GM19328 (cell line): ENCODE results near the gene GPR155.
"Not testable (repeated sequence)": the region's sequence is repeated elsewhere in the genome, so short reads cannot be mapped to it uniquely, and the experiment has no call there.

Experiments used
- ATAC-seq: cut with Tn5 transposase; IDR thresholded peaks from one replicate; pipeline ENCODE4 v1.9.1; 2021; ENCODE audit warnings: mild to moderate bottlenecking, moderate library complexity; ENCODE audit not compliant: unreplicated experiment

Gene GPR155

DNA sequence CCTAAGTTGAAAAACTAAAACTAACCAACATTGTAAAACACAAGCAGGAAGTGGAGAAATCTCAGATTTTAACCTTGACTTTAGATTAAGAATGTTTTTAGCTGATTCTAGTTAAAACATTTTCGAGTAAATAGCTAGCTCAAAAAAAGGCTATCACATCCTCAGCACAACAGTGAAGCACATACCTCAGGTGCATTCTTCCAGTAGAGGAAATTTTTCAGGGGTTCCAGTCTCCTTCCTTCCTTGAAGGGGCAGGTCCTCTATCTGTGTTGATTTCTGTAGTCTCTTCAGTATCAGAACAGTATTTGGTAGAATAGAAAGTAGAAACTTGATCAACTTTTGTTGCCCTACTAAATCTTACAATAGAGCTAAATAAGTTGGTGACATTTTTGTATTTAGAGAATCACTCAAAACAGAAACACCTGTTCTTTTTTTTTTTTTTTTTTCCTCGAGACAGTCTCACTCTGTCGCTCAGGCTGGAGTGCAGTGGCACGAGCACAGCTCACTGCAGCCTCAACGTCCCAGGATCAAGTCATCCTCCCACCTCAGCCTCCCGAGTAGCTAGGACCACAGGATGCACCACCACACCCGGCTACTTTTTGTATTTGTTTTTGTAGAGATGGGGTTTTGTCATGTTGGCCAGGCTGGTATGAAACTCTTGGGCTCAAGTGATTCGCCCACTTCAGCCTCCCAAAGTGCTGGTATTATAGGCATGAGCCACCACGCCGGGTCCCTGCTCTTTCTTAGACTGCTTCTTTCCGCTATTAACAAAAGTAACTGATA is 6.9 kb upstream of the GPR155 start:
- ATAC-seq = peak; percentile 34

DNA sequence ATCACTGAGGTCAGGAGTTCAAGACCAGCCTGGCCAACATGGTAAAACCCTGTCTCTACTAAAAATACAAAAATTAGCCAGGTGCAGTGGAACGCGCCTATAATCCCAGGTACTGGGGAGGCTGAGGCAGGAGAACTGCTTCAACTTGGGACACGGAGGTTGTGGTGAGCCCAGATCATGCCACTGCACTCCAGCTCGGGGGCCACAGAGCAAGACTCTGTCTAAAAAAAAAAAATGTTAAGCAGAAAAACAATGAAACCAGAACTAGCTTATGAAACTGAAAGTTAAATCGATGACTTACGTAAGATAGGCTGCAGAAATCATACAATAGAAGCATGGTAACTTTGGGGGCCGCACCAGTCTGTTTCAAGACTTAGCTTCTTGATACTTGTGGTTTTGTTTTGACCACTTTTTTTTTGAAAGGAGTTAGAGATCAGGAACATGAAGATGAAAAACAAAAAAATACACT is 6.2 kb upstream of the GPR155 start:
- peak; percentile 86 for ATAC-seq

DNA sequence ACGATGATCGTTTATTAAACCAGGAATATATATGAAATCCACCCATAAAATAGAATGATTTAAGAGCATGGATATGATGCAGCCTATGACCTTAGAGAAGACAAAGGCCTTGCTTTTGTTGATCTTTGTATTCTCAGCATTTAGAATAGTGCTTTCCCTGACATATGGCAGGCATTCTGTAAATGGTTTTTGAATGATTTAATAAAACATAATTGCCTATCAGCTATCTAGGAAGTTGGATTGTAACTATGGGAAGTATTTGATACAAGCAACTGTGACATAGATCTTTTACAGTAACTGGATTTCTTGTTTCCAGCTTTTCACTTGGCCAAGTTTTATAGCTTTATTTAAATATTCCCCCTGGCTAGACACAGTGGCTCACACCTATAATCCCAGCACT is 5.1 kb upstream of the GPR155 start:
- ATAC-seq = no peak

DNA sequence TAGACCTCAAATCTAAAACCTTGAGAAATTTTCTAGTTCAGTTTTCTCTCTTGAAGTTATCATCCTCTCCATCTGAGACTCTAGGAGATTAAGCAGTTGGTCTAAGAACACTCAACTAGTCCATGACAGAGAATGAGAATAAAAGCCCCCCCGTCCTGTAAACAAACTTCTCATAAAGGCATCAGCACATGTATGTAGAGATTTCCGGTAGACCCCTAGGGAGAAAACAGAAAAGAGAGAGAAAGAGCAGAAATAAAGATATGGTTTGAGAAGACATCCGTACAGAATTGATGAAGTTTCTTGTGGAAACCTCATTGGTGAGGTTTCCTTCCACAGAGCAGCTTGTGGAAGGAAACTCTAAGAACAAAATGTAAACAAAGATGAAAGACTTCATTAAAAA is 3.2 kb upstream of the GPR155 start:
- no peak for ATAC-seq

DNA sequence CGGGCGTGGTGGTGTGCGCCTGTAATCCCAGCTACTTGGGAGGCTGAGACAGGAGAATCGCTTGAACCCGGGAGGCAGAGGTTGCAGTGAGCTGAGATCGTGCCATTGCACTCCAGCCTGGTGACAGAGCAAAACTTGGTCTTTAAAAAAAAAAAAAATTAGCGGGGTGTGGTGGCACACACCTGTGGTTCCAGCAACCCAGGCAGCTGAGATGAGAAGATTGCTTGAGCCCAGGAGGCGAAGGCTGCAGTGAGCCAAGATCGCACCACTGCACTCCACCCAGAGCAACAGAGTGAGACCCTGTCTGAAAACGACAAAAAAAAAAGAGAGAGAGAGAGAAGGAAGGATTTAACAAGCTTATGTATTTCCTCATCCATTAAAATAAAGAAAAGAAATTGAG is 2.7 kb upstream of the GPR155 start:
- ATAC-seq = not testable (repeated sequence)

DNA sequence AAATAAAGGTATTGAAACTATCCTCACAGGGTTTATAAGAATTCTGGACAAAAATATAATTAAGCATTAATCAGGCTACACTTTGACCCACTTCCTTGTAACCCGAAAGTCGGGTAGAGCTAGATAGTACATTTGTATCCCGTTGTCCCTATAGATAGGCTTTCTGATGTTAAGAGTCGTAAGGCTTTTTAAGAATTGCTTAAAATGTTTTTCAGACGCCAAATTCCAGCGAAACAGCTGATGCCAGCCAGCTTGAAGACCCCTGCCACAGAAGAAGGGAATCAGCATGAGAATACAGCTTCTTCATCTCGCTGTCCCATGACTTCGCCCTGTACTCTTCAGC is 962 bp upstream of the GPR155 start:
- ATAC-seq = no peak

DNA sequence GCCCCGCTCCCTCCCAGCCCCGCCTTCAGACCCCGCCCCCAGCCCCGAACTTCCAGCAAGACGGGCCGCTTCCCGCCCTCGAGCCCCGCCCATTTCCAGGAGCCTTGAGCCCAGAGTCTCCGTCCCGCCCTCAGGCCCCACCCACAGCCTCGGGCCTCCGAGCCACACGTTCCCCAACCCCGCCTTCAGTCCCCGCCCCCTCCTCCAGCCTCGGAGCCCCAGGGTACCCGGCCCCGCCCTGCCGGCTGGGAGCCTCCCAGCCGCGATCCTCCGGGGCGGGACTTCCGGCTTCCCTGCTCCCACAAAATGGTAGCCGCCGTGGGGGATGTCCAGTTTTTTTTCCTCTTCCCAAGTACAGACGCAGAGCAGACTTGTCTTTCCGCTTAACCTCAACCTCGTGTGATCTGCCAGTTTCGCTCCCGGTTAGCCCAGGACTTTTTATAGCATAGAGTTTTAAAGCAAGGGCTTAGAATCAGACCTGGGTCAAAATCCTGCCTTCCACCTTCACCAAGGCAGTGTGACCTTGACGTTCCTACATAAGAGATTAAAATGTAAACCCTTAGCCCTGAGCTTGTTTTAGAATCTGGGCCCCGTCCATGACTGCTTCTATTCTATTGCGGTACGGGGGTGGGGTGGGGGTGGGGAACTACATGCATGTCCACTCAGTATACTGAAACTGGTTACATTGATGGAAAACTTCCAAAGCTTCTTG is 435 bp upstream of the GPR155 start:
- ATAC-seq = peak; percentile 87

DNA sequence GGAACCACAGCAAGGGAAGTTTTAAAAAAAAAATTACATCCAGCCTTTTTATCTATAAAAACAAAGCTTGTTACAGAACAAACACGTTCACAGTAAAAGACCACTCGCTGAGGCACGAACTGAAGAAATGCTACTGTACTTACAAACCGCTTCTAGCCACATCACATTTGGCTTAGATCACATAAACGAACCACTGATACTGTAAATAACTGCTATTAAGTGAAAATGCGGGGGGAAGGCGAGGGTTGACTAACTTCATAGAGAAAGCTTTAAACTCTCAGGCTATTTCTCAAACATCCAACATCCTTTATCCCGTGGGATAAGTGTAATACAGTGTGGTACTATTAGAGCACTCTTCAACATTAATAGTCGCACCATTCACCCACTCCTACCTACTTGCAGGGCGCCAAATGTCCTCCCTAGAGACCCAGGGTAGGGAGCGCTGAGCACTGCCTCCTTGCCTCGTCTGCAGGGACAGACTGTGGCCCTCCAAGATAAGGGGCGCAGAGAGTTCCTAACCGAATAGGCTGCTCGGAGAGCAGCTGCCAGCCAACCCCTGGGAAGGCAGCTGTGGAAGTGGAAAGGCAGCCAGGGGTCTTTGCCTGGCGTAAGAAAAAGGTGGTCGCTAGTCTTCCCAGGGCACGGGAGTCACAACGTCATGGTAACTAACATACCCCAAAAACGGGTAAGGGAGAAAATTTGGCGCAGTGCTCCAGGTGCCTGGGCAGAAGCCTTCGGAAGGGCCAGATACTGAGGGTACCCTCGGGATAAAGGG is 854 bp downstream of the GPR155 start:
- ATAC-seq = peak; percentile 1

DNA sequence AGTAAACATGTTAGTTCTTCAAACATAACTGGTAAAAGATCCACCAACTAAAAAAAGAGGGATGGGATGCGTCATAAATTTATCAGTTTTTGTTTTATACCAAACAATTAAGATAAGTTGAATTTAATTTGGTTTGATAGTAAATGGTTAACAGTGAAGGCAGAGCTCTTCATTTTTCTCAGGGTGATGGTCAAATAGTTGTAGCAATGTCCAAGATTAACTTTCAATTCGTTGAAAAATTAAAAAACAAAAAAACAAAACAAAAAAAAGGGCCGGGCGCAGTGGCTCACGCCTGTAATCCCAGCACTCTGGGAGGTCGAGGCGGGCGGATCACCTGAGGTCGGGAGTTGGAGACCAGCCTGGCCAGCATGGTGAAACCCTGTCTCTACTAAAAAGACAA is 1.8 kb downstream of the GPR155 start:
- not testable (repeated sequence) for ATAC-seq

DNA sequence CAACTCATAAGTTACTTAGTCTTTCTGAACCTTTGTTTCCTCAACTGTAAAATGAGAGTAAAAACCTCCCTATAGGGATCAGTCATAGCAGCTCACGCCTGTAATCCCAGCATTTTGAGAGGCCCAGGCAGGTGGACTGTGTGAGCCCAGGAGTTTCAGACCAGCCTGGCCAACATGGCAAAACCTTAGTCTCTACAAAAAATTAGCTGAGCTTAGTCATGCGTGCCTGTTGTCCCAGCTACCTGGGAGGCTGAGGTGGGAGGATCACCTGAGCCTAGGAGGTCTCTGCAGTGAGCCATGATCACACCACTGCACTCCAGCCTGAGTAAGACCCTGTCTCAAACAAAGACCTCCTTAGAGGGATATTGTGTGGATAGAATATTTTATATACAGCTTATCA is 2.3 kb downstream of the GPR155 start:
- no peak for ATAC-seq

DNA sequence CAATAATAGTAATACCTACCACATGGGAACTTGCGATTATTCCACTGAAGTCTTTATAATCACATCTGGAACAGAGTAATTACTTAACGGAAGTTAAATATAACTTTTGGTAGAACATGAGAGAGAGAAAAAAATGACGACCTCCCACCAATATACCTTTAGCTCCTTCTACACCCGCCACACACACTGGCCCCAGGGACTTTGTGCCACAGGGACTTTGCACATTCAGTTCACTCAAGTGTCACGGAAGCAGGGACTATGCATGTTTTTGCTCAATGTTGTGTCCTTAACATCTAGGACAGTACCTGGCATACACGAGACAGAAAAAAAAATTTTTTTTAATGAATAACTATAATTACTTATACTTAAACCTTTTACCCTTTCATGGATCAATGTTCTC is 4.0 kb downstream of the GPR155 start:
- no peak for ATAC-seq

DNA sequence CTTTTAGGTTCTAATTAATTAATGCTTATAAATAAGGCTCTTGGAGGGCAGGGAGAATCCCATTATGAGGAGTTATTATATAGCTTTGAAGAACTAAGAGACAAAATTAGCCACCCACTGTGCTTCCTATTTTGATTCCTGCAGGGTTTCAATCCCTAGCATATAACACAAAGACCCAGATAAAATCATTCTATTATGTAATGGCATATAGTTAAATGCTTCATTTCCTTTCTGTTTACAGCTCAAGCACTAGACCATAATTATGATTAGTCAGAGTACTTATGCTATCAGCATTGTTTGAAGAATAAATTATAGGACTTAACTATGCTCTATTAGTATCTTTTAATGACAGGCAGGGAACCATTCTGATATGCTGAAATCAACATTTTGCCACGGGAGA is 9.1 kb downstream of the GPR155 start:
- ATAC-seq = no peak

DNA sequence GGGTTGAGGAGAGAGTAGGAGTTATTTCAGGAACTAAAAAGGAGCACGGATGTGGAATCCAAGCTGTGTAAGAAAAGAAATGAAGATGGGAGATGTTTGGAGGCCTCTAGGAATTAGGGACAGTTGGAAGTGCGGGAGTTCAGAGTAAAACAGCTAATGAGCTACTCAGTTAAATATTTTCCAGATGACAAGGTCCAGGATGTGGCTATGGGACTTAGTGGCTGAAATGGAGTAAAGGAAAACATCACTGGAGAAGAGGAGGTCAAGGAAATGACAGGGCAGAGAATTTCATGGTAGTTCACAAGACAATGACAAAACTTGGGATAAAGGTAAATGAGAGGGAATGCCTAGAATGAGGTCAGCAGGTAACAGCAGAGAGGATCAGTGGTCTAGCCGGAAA is 13.0 kb downstream of the GPR155 start:
- ATAC-seq = no peak

DNA sequence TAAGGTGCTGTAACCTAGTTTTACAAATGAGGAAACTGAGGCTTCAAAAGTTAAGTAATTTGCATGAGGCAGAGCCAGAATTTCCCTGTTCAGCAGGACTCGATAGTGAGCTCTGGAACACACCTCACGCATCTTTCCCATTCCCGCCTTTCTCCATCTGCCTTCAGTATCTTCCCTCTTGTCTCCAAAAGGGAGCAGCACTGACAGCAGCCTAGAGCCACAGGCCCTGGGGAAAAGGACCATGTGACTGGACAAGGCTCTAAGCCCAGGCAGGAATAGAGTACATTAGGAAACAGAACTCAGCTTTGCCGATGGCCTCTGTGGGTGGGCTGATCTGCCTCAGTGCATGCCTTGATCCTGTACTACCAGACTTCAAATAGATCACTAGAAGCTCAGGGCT is 21.5 kb downstream of the GPR155 start:
- no peak for ATAC-seq

DNA sequence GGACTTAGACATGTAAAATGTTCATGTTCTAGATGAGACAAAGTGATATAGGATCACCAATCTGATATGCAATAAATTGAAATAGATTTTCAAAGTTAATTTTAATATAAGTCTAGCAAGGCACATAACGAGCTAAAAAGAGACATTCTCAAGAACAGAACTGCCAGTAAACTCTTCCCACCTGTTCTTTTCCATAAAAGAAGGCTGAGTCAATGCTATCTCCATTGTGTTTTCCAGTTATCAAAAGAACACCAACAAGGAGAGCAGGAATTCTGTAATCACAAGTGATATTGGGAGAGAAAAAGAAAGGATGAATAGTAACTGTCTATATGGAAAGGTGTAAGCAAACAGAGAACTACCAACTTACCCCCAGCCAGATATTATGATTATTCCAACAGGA is 25.6 kb downstream of the GPR155 start:
- ATAC-seq = no peak

DNA sequence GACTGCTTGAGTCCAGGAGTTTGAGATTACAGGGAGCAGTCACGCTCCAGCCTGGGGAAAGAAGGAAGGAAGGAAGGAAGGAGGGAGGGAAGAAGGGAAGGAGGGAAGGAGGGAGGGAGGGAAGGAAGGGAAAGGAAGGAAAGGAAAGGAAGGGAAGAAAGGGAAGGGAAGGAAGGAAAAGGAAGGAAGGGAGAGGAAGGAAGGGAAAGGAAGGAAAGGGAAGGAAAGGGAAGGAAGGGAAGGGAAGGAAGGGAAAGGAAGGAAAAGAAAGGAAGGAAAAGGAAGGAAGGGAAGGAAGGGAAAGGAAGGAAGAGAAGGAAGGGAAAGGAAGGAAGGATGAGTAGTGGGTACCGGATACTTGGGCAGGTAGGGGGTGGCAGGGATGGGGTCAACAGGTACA is 32.3 kb downstream of the GPR155 start:
- ATAC-seq = no peak

DNA sequence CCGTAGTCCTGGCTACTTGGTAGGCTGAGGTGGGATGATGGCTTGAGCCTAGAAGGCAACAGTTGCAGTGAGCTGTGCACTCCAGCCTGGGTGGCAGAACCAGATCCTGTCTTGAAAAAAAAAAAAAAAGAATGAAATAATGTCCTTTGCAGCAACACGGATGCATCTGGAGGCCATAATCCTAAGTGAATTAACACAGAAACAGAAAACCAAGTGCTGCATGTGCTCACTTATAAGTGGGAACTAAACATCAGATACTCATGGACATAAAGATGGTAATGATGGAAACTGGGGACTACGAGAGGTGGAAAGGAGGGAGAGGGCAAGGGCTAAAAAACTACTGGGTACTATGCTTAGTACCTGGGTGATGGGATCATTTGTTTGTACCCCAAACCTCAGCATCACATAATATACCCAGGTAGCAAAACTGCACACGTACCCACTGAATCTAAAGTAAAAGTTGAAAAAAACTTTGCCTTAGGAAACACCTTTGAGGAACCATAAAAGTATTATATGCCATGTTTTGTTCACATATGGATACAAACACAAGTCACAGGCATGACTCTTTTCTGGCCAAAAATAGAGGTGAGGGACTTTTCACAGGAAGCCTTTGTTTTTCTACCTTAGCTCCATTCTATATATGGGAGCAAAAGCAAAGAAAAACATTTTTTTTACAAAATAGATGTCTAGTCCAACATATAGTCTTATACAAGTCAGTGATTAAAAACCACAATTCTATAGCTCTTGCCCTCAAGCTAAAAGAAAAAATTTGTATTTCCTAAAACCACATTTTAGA is 36.6 kb downstream of the GPR155 start:
- ATAC-seq = no peak

DNA sequence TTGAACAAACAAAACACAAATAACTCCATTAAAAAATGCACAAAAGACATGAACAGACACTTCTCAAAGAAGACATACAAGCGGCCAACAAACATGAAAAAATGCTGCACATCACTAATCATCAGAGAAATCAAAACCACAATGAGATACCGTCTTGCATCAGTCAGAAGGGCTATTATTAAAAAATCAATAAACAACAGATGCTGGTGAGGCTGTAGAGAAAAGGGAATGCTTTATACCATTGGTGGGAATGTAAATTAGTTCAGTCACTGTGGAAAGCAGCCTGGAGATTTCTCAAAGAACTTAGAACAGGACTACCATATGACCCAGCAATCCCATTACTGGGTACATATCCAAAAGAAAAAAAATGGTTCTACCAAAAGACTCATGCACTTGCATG is 37.8 kb downstream of the GPR155 start:
- no peak for ATAC-seq

DNA sequence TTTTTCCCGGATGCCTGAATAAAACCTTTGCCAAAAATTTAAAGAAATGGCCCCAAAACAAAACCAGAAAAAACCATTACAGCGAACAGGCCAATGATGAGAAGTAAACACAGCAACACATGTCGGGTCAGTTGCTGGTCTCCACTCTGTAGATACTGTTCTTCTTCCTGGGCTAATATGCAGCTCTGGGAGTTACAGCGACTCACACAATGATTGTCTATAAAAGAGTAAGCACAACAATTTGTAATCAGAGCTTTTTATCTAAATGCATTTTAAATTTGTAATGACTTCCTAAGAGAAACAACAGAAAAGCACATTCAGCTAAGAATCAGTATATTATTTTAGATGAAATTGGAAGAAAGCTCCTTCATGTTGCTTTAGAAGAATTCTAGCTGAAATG is 40.3 kb downstream of the GPR155 start:
- ATAC-seq = no peak

DNA sequence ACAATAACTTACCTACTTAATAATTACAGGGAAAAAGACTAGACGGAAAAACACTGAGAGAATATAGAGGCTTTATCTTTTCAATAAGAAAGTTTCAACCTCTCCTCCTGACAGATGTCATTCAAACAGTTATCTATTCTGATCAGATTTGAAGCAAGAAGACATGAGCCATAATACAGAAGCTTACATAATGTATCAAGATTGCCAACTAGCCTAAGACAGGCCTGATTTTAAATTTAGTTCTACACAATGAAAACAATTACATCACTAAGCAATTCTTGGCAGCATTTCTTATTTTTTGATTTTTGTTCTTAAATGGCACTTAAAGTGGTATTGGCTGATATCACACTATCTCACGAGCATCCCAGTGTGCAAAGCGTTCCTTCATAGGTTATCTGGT is 41.6 kb downstream of the GPR155 start:
- ATAC-seq = no peak

DNA sequence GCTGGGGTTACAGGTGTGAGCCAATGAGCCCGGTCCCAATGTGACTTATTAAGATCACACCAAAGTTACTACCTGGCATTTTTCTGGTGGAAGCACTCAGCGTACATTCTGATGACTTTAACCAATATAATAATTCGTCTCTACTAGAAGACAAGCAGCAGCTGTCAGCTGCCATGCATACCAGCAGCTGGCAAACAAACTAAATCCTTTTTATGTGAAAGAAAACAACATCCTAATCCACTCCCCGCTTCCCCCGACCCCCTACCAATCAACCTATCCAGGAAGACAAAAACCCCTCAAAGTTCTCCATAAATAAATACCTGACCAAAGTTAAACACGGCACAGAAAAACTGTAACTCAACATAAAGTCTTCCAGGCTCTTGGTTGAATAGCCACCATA is 42.1 kb downstream of the GPR155 start:
- ATAC-seq = no peak
